ENCODE measurements around the gene GAL.

GAL gene

DNA sequence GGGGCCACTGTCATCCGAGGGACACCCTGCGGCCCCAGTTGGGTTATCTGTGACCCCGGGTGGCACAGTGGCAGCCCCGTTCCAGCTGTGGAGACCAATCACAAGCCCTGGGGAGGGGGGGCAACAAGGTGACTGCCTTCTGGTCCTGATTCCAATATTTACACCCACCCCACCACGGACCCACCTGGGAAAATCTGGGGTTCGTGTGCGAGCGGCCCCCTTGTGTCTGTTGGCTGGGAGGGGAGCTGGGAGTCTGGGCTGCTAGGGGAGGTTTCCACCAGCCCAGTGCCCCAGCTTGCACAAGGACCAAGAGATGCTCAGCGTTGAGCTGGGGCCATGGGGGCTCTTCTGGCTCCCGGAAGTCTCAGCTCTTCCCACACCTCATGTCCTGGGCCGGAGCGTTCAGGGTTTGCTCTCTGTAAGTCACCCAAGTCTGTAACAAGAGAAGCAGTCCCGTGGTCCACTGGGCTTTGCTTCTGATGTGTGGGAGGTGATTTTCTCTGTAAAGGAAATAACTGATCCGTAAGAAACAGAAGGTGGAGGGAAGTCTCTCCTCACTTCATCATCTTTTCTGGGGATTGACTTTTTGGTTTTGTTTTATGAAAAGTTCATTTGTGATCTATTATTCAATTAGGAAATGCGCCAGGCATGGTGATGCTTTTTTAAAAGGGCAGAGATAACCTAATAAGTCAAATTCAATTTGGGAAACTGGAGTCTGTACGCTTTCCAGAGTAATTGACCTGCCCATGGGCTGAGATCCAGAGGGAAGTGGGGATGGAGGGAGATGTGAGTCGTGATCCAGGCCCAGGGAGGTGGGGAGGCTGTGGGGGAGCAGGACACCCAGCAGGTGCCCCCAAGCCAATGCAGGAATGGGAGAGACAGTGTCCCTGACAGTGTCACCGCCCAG, 22.4 kb upstream of the GAL start:
- H3K36me3 ChIP-seq (ENCODE audit: control insufficient read depth, low read length): no peaks in the 10 kb centered on the region
- H3K9me3 ChIP-seq (ENCODE audit: control insufficient read depth, insufficient read depth, low read length): no peaks in the 10 kb centered on the region
- no peaks in the 10 kb centered on the region for H4K20me1 ChIP-seq (ENCODE audit: control insufficient read depth, insufficient read depth, low read depth, low read length)
- H3K4me3 ChIP-seq (ENCODE audit: low read length): no peak overlapping the region
- TF ChIP-seq, protein P1, sequence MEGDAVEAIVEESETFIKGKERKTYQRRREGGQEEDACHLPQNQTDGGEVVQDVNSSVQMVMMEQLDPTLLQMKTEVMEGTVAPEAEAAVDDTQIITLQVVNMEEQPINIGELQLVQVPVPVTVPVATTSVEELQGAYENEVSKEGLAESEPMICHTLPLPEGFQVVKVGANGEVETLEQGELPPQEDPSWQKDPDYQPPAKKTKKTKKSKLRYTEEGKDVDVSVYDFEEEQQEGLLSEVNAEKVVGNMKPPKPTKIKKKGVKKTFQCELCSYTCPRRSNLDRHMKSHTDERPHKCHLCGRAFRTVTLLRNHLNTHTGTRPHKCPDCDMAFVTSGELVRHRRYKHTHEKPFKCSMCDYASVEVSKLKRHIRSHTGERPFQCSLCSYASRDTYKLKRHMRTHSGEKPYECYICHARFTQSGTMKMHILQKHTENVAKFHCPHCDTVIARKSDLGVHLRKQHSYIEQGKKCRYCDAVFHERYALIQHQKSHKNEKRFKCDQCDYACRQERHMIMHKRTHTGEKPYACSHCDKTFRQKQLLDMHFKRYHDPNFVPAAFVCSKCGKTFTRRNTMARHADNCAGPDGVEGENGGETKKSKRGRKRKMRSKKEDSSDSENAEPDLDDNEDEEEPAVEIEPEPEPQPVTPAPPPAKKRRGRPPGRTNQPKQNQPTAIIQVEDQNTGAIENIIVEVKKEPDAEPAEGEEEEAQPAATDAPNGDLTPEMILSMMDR (IDR thresholded peaks at IDR 0.05; ENCODE audit: low read depth, low read length, poor library complexity, severe bottlenecking): no peak
- TF ChIP-seq EZH2phosphoT487 (IDR thresholded peaks at IDR 0.05; ENCODE audit: borderline replicate concordance, low read length): no peak
- no peaks in the 10 kb centered on the region for H3K4me1 ChIP-seq (ENCODE audit: control insufficient read depth, low read length)
- H3F3A ChIP-seq (ENCODE audit: control insufficient read depth, insufficient read depth): no peaks in the 10 kb centered on the region
- no peaks in the 10 kb centered on the region for H3K9me2 ChIP-seq (replicated peaks; ENCODE audit: control insufficient read depth, low read length)
- H3K79me2 ChIP-seq (ENCODE audit: control insufficient read depth, low read length): no peaks in the 10 kb centered on the region
- H3K27ac ChIP-seq (ENCODE audit: low read depth, low read length): no peak overlapping the region
- no peak overlapping the region for H3K4me2 ChIP-seq (ENCODE audit: low read length)
- no peaks in the 10 kb centered on the region for H3K27me3 ChIP-seq (ENCODE audit: control insufficient read depth, low read length)

DNA sequence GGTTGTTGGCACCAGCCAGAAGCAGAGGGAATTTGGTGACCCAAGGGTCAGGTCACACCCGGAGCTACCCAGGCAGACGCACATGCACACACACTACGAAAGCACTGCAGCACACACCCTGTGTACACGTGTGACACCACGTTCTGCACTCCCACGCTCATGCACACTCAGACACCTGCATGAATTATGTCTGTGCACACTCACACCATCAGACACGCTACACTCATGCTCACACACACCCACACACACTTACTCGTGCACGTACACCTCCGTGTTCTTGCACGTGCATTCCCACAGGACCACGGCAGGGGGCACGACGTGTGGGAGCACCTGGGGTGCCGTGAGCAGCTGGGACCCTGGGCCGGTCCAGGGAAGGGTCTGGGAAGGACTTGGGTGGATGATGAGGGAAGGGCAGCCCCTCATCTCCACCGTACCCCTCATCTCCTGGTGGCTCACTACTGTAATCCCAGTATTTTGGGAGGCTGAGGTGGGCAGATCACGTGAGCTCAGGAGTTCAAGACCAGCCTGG, 20.8 kb upstream of the GAL start:
- Histone ChIP-seq H3F3A (ENCODE audit: control insufficient read depth, insufficient read depth) (no peaks in the 10 kb centered on the region), H3K4me2 (ENCODE audit: low read length) (no peak overlapping the region), H3K9me2 (replicated peaks; ENCODE audit: control insufficient read depth, low read length) (no peaks in the 10 kb centered on the region), H3K27ac (ENCODE audit: low read depth, low read length) (no peak overlapping the region), H3K9me3 (ENCODE audit: control insufficient read depth, insufficient read depth, low read length) (no peaks in the 10 kb centered on the region), H3K36me3 (ENCODE audit: control insufficient read depth, low read length) (no peaks in the 10 kb centered on the region), H3K4me1 (ENCODE audit: control insufficient read depth, low read length) (no peaks in the 10 kb centered on the region), H3K4me3 (ENCODE audit: low read length) (no peak overlapping the region), H4K20me1 (ENCODE audit: control insufficient read depth, insufficient read depth, low read depth, low read length) (no peaks in the 10 kb centered on the region), H3K79me2 (ENCODE audit: control insufficient read depth, low read length) (no peaks in the 10 kb centered on the region), H3K27me3 (ENCODE audit: control insufficient read depth, low read length) (no peaks in the 10 kb centered on the region)
- TF ChIP-seq, protein P1 (IDR thresholded peaks at IDR 0.05; ENCODE audit: low read depth, low read length, poor library complexity, severe bottlenecking): no peak
- TF ChIP-seq EZH2phosphoT487 (IDR thresholded peaks at IDR 0.05; ENCODE audit: borderline replicate concordance, low read length): no peak

- Histone ChIP-seq H3K4me1 (ENCODE audit: control insufficient read depth, low read length) (no peaks in the 10 kb centered on the region), H3K79me2 (ENCODE audit: control insufficient read depth, low read length) (no peaks in the 10 kb centered on the region)
These were observed 20.2 kb upstream of the GAL start for GRCh38 chr11:68664141-68664540.

More at GRCh38 chr11:68664141-68664540, 20.2 kb upstream of the GAL start:
- Histone ChIP-seq H3K27ac (ENCODE audit: low read depth, low read length) (no peak overlapping the region), H3K4me3 (ENCODE audit: low read length) (no peak overlapping the region), H4K20me1 (ENCODE audit: control insufficient read depth, insufficient read depth, low read depth, low read length) (no peaks in the 10 kb centered on the region), H3K4me2 (ENCODE audit: low read length) (no peak overlapping the region), H3K36me3 (ENCODE audit: control insufficient read depth, low read length) (no peaks in the 10 kb centered on the region), H3K9me2 (replicated peaks; ENCODE audit: control insufficient read depth, low read length) (no peaks in the 10 kb centered on the region), H3K27me3 (ENCODE audit: control insufficient read depth, low read length) (no peaks in the 10 kb centered on the region), H3F3A (ENCODE audit: control insufficient read depth, insufficient read depth) (no peaks in the 10 kb centered on the region), H3K9me3 (ENCODE audit: control insufficient read depth, insufficient read depth, low read length) (no peaks in the 10 kb centered on the region)
- TF ChIP-seq EZH2phosphoT487 (IDR thresholded peaks at IDR 0.05; ENCODE audit: borderline replicate concordance, low read length): no peak
- TF ChIP-seq, protein P1 (IDR thresholded peaks at IDR 0.05; ENCODE audit: low read depth, low read length, poor library complexity, severe bottlenecking): no peak
